ENCODE data around the gene SETD3. TPM values are rescaled to one million over a fixed set of nuclear protein-coding genes. Genes with fewer than 3 reads are reported as not detected.
A peak's percentile ranks its signal among the peaks of the same experiment; 100 is the strongest.

SETD3 gene
- total RNA-seq, 1 donor from 2014 or later, result 101 TPM

- no peak for DNase-seq (ENCODE audit: low spot score)
Observed at GRCh38 chr14:99424306-99424877, 56.3 kb downstream of the SETD3 start.

- no peak for DNase-seq (ENCODE audit: low spot score)
Observed at GRCh38 chr14:99423434-99423833, 57.2 kb downstream of the SETD3 start.

GRCh38 chr14:99422228-99423010, 58.2 kb downstream of the SETD3 start:
- DNase-seq (ENCODE audit: low spot score), result no peak

- no peak for DNase-seq (ENCODE audit: low spot score)
Observed at GRCh38 chr14:99420711-99421110, 59.9 kb downstream of the SETD3 start.

GRCh38 chr14:99419905-99420304, 60.8 kb downstream of the SETD3 start:
- no peak for DNase-seq (ENCODE audit: low spot score)

GRCh38 chr14:99418242-99418641, 62.4 kb downstream of the SETD3 start:
- no peak for DNase-seq (ENCODE audit: low spot score)

GRCh38 chr14:99416909-99417308, 63.8 kb downstream of the SETD3 start:
- DNase-seq (ENCODE audit: low spot score), result no peak

- DNase-seq (ENCODE audit: low spot score), result peak; percentile 94
Observed at GRCh38 chr14:99415496-99416281, 65.0 kb downstream of the SETD3 start.

- DNase-seq (ENCODE audit: low spot score), result no peak
Observed at GRCh38 chr14:99413911-99414310, 66.7 kb downstream of the SETD3 start.

- DNase-seq (ENCODE audit: low spot score), result peak; percentile 51
Observed at GRCh38 chr14:99413172-99413571, 67.5 kb downstream of the SETD3 start.

- DNase-seq (ENCODE audit: low spot score), result no peak
Observed at GRCh38 chr14:99412117-99413061, 68.3 kb downstream of the SETD3 start.

- DNase-seq (ENCODE audit: low spot score), result no peak
Observed at GRCh38 chr14:99410019-99410418, 70.6 kb downstream of the SETD3 start.

GRCh38 chr14:99408971-99409289, 71.7 kb downstream of the SETD3 start:
- DNase-seq (ENCODE audit: low spot score), result no peak

GRCh38 chr14:99408286-99408970, 72.2 kb downstream of the SETD3 start:
- no peak for DNase-seq (ENCODE audit: low spot score)

- DNase-seq (ENCODE audit: low spot score), result no peak
Observed at GRCh38 chr14:99407416-99407815, 73.2 kb downstream of the SETD3 start.

- no peak for DNase-seq (ENCODE audit: low spot score)
Observed at GRCh38 chr14:99402950-99403349, 77.7 kb downstream of the SETD3 start.

GRCh38 chr14:99402285-99402648, 78.4 kb downstream of the SETD3 start:
- DNase-seq (ENCODE audit: low spot score), result no peak

GRCh38 chr14:99401621-99402284, 78.9 kb downstream of the SETD3 start:
- no peak for DNase-seq (ENCODE audit: low spot score)

- DNase-seq (ENCODE audit: low spot score), result peak; percentile 7
Observed at GRCh38 chr14:99401211-99401610, 79.4 kb downstream of the SETD3 start.

GRCh38 chr14:99397698-99398097, 83.0 kb downstream of the SETD3 start:
- no peak for DNase-seq (ENCODE audit: low spot score)
